ENCODE measurements around the gene C2CD3. TPM values are rescaled to one million over a fixed set of nuclear protein-coding genes. Genes with fewer than 3 reads are reported as not detected.

Gene C2CD3
- total RNA-seq, 2 donors from 2014 or later = 19.9 to 25.7 TPM

GRCh38 chr11:74010306-74011300, 160.2 kb downstream of the C2CD3 start:
- no peak overlapping the region for H3K27ac ChIP-seq
- no peaks in the 10 kb centered on the region for H3K36me3 ChIP-seq
- no peaks in the 10 kb centered on the region for H3K9me3 ChIP-seq

GRCh38 chr11:74009675-74010305, 161.0 kb downstream of the C2CD3 start:
- TF ChIP-seq CTCF (IDR thresholded peaks at IDR 0.05) = no peak
- intact Hi-C loops (cut with DNase I) = no loop called here
- no peak for DNase-seq

More at GRCh38 chr11:74010306-74011300, 160.2 kb downstream of the C2CD3 start:
- Histone ChIP-seq H3K4me1 (no peaks in the 10 kb centered on the region), H3K9ac (ENCODE audit: low read depth in 2 of 2, low read length in 2 of 2) (no peak overlapping the region), H3K27me3 (no peaks in the 10 kb centered on the region), H3K4me3 (no peak overlapping the region)
- no peak for DNase-seq
- TF ChIP-seq CTCF (IDR thresholded peaks at IDR 0.05) = no peak
- intact Hi-C loops (cut with DNase I) = no loop called here

GRCh38 chr11:74009230-74009547, 161.6 kb downstream of the C2CD3 start:
- Histone ChIP-seq H3K27ac (no peak overlapping the region), H3K9ac (ENCODE audit: low read depth in 2 of 2, low read length in 2 of 2) (no peak overlapping the region), H3K9me3 (no peaks in the 10 kb centered on the region), H3K36me3 (no peaks in the 10 kb centered on the region), H3K4me3 (no peak overlapping the region), H3K4me1 (no peaks in the 10 kb centered on the region), H3K27me3 (no peaks in the 10 kb centered on the region)
- no peak for TF ChIP-seq CTCF (IDR thresholded peaks at IDR 0.05)
- intact Hi-C loops (cut with DNase I) = no loop called here
- no peak for DNase-seq

More at GRCh38 chr11:74009675-74010305, 161.0 kb downstream of the C2CD3 start:
- H3K27me3 ChIP-seq = no peaks in the 10 kb centered on the region
- no peak overlapping the region for H3K9ac ChIP-seq (ENCODE audit: low read depth in 2 of 2, low read length in 2 of 2)
- H3K36me3 ChIP-seq = no peaks in the 10 kb centered on the region
- H3K4me3 ChIP-seq = no peak overlapping the region
- H3K27ac ChIP-seq = no peak overlapping the region
- no peaks in the 10 kb centered on the region for H3K4me1 ChIP-seq
- no peaks in the 10 kb centered on the region for H3K9me3 ChIP-seq

GRCh38 chr11:74008373-74009229, 162.2 kb downstream of the C2CD3 start, which contains the start of gene UCP3:
Gene UCP3, minus strand, starts transcription at chr11:74009085. Its CDS starts 2,043 bp downstream, at chr11:74007042.
- TF ChIP-seq CTCF (IDR thresholded peaks at IDR 0.05) = no peak
- H3K9me3 ChIP-seq = no peaks in the 10 kb centered on the region
- no peaks in the 10 kb centered on the region for H3K4me1 ChIP-seq
- no peak within 1 kb of the TSS for H3K9ac ChIP-seq (ENCODE audit: low read depth in 2 of 2, low read length in 2 of 2)
- H3K27me3 ChIP-seq = no peaks in the 10 kb centered on the region
- H3K4me3 ChIP-seq = no peak within 1 kb of the TSS
- intact Hi-C loops (cut with DNase I) = no loop called here
- H3K27ac ChIP-seq = no peak within 1 kb of the TSS
- DNase-seq = no peak
- H3K36me3 ChIP-seq = no peaks in the 10 kb centered on the region

Measured in colonic mucosa (tissue), 4 donors.